ENCODE data around the gene SYTL3.

- TF ChIP-seq POLR2A (IDR thresholded peaks at IDR 0.05): no peak
- no peak for TF ChIP-seq CTCF (IDR thresholded peaks at IDR 0.05 in 4 of 5, conservative IDR thresholded peaks at IDR 0.05 in 1 of 5)
Observed at GRCh38 chr6:158777510-158777909, 127.7 kb downstream of the SYTL3 start.

All from gastrocnemius medialis (tissue), 4 donors.